HG02943 (cell line): Measurements from ENCODE around the gene USP30.

Experiments used
- ATAC-seq: cut with Tn5 transposase; IDR thresholded peaks from one replicate; pipeline ENCODE4 v1.9.1; 2021; ENCODE audit warnings: mild to moderate bottlenecking, low read depth, moderate library complexity; ENCODE audit not compliant: unreplicated experiment

The USP30 gene

GRCh38 chr12:109120557-109120956 is 68.2 kb downstream of the USP30 start:
- no peak for ATAC-seq

GRCh38 chr12:109121346-109121880 is 69.0 kb downstream of the USP30 start:
- no peak for ATAC-seq

- no peak for ATAC-seq
Measured at GRCh38 chr12:109124878-109125648, 72.7 kb downstream of the USP30 start.

- ATAC-seq = no peak
Measured at GRCh38 chr12:109125791-109126190, 73.4 kb downstream of the USP30 start.

GRCh38 chr12:109126784-109127183 is 74.4 kb downstream of the USP30 start:
- ATAC-seq = no peak

- ATAC-seq = no peak
Measured at GRCh38 chr12:109127533-109128242, 75.3 kb downstream of the USP30 start.

- no peak for ATAC-seq
Measured at GRCh38 chr12:109130297-109131153, 78.1 kb downstream of the USP30 start.

GRCh38 chr12:109131154-109132050 is 79.0 kb downstream of the USP30 start:
- no peak for ATAC-seq

GRCh38 chr12:109134186-109134917 is 82.0 kb downstream of the USP30 start:
- no peak for ATAC-seq

GRCh38 chr12:109137055-109137454 is 84.7 kb downstream of the USP30 start:
- no peak for ATAC-seq
